ENCODE measurements around the gene DIDO1.

DIDO1 gene

GRCh38 chr20:62926229-62927127, at the start of gene DIDO1:
Gene DIDO1 (minus strand): TSS chr20:62926505.
- FAIRE-seq: no peak

DNA sequence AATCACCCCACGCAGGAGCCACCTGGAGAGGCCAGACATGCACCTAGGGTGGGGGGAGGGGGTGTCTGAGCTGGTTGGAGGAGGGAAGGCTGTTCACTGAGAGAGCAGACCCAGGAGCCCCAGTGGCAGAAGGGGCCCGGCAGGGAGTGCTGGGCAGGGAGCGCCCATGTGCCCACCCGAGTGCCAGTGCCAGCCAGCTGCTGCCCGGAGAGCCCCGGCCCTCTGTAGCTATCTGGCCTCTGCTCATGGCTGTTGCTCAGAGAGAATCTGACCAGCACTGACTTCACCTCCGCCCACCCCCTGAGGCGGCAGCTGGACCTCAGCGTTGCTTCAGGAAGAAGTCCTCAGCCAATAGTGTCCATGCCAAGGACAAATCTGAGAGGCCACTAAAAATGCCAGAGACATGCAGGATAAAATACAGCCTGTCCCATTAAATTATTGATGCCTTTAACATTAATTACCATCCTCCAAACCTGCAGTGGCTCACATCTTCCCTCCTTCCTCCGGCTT, 49.0 kb upstream of the DIDO1 start:
- no peak for FAIRE-seq

- FAIRE-seq: no peak
Observed at GRCh38 chr20:62972845-62973745, 46.8 kb upstream of the DIDO1 start.

DNA sequence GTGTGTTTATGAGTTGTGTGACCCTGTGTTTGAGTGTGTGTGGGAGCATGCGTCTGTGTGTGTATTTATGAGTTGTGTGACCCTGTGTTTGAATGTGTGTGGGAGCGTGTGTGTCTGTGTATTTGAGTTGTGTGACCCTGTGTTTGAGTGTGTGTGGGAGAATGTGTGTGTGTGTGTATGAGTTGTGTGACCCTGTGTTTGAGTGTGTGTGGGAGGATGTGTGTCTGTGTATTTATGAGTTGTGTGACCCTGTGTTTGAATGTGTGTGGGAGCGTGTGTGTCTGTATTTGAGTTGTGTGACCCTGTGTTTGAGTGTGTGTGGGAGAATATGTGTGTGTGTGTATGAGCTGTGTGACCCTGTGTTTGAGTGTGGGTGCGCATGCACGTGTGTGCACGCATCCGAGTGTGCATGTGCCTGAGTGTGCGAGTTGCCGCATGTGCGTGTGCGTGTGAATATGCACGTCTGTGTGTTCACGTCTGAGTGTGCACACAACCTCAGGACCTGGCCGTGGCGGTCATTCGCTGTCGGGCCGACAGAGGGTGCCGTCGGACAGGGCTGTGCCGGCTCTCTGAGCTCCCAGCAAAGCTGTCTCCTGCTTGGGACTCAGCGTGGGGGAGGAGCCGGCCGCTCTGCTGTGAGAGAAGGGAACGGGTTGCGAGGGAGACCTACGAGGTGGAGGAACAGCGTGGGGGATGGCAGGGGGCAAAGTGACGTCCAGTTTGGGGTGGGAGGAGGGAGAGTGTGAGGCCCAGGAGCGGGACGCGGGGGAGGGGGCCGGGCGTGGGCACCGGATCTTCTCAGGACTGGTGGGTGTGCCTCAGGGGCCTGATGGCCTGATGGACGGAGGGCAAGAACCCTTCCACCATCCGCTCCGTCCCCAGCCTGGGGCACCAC, 45.9 kb upstream of the DIDO1 start:
- no peak for FAIRE-seq

- no peak for FAIRE-seq
Observed at GRCh38 chr20:62971211-62971949, 45.1 kb upstream of the DIDO1 start.

DNA sequence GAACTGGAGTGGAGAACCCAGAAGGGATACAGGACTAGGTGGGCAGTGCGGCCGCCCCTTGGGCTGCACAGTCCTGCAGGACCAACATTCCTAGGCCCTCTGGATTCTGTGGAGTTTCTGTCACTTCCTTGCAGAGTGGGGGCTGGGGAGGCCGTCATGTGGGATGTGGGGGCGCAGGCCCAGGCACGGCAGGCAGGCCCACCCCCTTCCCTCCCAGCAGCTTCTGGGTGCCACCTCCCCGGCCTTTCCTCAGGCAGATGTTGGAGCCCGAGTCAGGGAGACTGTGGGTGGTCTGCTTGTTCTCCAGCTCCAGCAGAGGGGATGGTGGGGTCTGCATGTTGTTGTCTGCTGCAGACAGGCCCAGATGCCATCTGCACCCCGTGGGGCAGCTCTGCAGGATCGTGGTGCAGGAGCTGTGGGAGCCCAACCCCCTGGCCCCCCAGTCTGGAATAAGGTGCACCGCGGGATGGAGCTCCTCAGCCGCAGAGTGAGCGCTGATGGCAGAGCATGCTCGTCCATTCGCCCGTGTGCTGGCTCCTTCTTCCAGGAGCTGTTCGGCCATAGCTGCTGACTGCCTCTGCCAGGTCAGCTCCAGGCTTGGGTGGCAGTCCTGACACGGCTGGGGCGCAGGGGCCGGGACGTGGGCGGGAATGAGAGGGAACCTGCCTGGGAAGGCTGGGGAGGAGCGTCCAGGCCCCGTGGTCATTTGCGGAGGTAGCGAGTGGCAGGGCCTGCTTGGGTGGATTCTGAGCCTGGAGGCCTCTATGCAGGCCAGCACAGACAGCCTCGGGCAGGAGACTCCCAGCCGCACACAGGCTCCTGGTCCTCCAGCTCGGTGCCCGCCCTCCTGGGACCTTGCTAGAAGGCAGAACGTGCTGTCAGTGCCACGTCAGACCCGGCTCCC, 44.3 kb upstream of the DIDO1 start:
- no peak for FAIRE-seq

- no peak for FAIRE-seq
Observed at GRCh38 chr20:62969939-62970306, 43.6 kb upstream of the DIDO1 start.

GRCh38 chr20:62969179-62969760, 43.0 kb upstream of the DIDO1 start:
- FAIRE-seq: no peak

- FAIRE-seq: no peak
Observed at GRCh38 chr20:62968378-62969178, 42.3 kb upstream of the DIDO1 start.

DNA sequence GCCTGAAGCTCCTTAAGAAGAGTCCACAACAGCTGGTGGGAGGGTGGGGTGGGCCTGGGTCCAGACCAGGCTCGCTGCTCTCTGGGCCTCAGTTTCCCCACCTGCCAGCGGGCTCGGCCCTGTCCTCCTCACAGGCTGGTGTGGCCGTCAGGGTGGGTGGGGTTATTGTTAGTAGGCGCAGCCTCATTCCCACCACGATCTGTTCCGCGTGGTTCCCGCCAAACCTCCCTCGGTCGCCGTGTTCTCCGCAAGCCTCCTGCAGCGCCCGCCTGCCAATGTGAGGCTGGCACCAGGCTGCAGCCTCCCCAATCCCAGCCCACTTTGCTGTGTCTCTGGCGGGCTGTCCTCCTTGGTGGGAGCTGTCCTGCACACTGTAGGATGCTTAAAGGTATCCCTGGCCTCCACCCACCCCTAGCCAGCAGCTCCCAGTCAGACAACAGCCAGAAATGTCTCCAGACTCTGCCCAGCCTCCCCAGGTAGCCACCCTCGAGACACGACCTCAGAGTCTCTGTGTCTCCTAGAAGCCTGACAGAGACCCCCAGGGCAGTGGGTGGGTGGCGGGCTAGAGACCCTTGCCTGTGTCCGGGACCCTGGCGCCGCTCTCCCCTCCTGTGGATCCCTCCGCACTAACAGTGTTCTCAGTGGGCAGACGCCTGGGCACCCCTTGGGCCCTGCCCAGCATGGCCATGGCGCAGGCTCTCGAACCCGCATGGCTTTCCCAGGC, 41.5 kb upstream of the DIDO1 start:
- no peak for FAIRE-seq

GRCh38 chr20:62967149-62967501, 40.8 kb upstream of the DIDO1 start:
- FAIRE-seq: no peak

DNA sequence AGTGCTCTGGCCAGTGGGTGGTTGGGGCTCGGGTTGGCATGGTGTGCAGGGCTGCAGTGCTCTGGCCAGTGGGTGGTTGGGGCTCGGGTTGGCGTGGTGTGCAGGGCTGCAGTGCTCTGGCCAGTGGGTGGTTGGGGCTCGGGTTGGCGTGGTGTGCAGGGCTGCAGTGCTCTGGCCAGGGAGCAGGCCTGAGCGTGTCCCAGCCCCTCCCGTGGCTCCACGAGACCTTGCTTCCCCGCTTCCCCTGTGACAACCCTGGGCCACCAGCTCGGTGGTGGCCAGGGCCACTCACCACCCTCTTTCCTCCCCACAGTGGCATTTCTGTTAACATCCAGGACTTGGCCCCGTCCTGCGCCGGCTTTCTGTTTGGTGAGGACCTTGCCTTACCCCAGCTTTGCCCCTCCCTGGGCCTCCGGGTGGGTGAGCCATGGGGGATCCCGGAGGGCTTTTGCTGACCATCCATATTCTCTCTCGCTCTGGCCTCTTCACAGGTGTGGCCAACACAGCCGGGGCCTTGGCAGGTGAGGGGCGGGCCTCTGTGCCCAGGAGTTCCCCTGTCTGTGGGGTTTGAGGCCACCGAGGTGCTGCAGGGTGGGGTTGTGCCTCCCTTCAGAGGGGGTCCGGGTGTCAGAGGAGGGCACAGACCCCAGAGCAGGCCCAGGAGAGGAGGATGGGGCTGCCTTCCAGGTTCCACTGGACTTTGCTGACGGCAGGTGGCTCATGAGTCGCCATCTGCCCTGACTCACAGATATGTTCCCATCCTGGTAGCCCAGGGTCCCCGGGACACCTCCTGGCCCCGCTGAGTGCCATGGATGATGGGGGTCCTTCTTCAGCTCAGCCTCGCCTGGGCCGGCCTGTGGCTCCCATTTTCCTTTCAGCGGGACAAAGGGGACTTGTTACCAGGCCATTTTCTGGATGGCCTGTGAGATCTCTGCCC, 40.2 kb upstream of the DIDO1 start:
- no peak for FAIRE-seq

DNA sequence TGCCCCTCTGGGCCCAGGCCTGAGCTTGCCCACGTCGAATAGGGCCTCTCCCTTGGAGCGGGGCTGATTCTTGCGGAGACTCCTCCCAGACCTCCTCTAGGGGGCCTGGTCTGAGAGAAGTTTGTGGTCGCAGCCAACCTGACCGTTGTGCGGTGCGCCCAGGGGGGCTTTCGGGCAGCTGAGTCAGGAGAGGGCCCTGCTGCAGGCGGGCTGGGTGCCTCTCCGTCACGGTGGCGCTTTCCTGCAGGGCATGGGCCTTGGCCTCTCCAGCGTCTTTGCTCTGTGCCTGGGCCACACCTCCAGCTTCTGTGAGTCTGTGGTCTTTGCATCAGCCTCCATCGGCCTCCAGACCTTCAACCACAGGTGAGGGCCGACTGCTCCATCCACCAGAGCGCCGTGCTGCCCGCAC, 39.1 kb upstream of the DIDO1 start:
- FAIRE-seq: no peak

GRCh38 chr20:62964700-62965099, 38.4 kb upstream of the DIDO1 start:
- no peak for FAIRE-seq

- no peak for FAIRE-seq
Observed at GRCh38 chr20:62963614-62964397, 37.5 kb upstream of the DIDO1 start.

DNA sequence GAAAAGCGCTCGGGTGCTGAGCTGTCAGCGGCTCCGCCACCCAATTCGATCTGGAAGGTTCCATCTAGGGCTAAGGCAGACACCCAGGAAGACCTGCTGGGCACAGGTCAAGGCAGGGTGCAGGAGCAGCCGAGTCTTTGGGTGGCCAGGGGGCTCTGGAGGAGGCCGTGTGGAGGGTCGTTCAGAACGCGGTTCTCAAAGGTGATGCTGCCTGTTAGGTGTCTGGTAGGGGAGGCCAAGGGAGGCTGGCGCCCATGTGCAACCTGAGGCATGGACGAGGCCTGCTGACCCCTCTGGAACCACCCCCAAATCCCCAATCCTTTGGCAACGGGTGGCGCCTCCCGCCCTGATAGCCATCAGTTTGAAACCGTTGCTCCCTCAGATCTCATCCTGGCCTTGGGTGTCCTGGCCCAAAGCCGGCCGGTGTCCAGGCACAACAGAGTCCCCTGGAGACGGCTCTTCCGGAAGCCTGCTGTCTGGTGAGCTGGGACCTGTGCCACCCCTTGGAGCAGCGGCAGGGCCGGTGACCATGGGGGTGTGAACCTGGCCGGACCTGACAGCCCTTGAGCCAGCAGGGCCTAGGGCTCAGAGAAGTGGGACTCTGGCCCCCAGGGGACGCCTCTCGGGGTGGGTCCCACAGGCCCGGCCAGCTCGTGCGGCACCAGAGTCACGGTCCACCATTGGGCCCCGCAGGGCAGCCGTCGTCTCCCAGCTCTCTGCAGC, 36.7 kb upstream of the DIDO1 start:
- FAIRE-seq: no peak

Measured in A204.1 (cell line).